Esophagus muscularis mucosa (tissue), 4 donors: ENCODE measurements around the gene BRI3.

Source experiments
- CTCF ChIP-seq, 3 experiments: fragments of 200-600 bp in 2 of 3; fragments of 450-650 bp in 1 of 3; sonication (generic) in 2 of 3; IDR thresholded peaks; one replicate each; pipeline ENCODE4 v1.5.1; 2017 to 2019; ENCODE audit warnings: antibody characterized with exemption in 3 of 3, mild to moderate bottlenecking in 2 of 3, moderate library complexity in 1 of 3
- EP300 ChIP-seq: sonication (generic); formaldehyde crosslinking; IDR thresholded peaks from one replicate; pipeline ENCODE4 v1.6.1; 2017; ENCODE audit warnings: antibody characterized with exemption
- POLR2A ChIP-seq: fragments of 450-650 bp; IDR thresholded peaks from one replicate; pipeline ENCODE4 v1.6.1; 2017; ENCODE audit warnings: antibody characterized with exemption, moderate library complexity, mild to moderate bottlenecking, low read depth
- POLR2AphosphoS5 ChIP-seq, 2 donors: sonication (generic); formaldehyde crosslinking; IDR thresholded peaks; one replicate each; pipeline ENCODE4 v1.6.1; 2017; ENCODE audit warnings: antibody characterized with exemption in 2 of 2

- TF ChIP-seq CTCF (IDR thresholded peaks at IDR 0.05), result no peak
- TF ChIP-seq POLR2A, result no peak
- no peak for TF ChIP-seq EP300
- peak in 1 of 2 donors; percentile 14 for TF ChIP-seq POLR2AphosphoS5 (IDR thresholded peaks at IDR 0.05)
These were observed 496 bp downstream of the BRI3 start for GRCh38 chr7:98281757-98282606.
